ENCODE results near the gene PLEKHA7. TPM values are rescaled to one million over a fixed set of nuclear protein-coding genes. Genes with fewer than 3 reads are reported as not detected.

The PLEKHA7 gene
- total RNA-seq, 3 donors from 2014 or later = 9.8 to 54.6 (median 36.7) TPM

- no peak overlapping the region for H3K4me3 ChIP-seq
- peak overlapping the region; percentile 74 to 77 for H3K27ac ChIP-seq
- peak in 1 of 2 donors; percentile 83 for DNase-seq (ENCODE audit: low spot score in 2 of 2)
- TF ChIP-seq POLR2AphosphoS5 (IDR thresholded peaks at IDR 0.05) (peak in 1 of 3 donors; percentile 65), CTCF (IDR thresholded peaks at IDR 0.05) (no peak)
- H3K36me3 ChIP-seq = no peaks in the 10 kb centered on the region
- intact Hi-C loops (cut with DNase I; ENCODE audit: low total_unique reads) = no loop called here
- H3K4me1 ChIP-seq = peaks cover 0 to 5% of the 10 kb centered on the region in 2 donors
- no peaks in the 10 kb centered on the region for H3K9me3 ChIP-seq
- H3K27me3 ChIP-seq = no peaks in the 10 kb centered on the region
Measured at GRCh38 chr11:17008099-17008498, 6.1 kb downstream of the PLEKHA7 start.

GRCh38 chr11:17005646-17006045, 8.6 kb downstream of the PLEKHA7 start:
- H3K27me3 ChIP-seq = no peaks in the 10 kb centered on the region
- peaks cover 0 to 8% of the 10 kb centered on the region in 2 donors for H3K4me1 ChIP-seq
- H3K36me3 ChIP-seq = no peaks in the 10 kb centered on the region
- H3K9me3 ChIP-seq = no peaks in the 10 kb centered on the region
- H3K27ac ChIP-seq = peak overlapping the region; percentile 40 to 71
- DNase-seq (ENCODE audit: low spot score in 2 of 2) = no peak
- no peak overlapping the region for H3K4me3 ChIP-seq
- intact Hi-C loops (cut with DNase I; ENCODE audit: low total_unique reads) = no loop called here
- TF ChIP-seq POLR2AphosphoS5 (IDR thresholded peaks at IDR 0.05) (no peak), CTCF (IDR thresholded peaks at IDR 0.05) (no peak), POLR2A (IDR thresholded peaks at IDR 0.05) (no peak)

GRCh38 chr11:17004486-17005148, 9.6 kb downstream of the PLEKHA7 start:
- peaks cover 0 to 13% of the 10 kb centered on the region in 2 donors for H3K4me1 ChIP-seq
- H3K9me3 ChIP-seq = no peaks in the 10 kb centered on the region
- TF ChIP-seq POLR2AphosphoS5 (IDR thresholded peaks at IDR 0.05) (no peak), POLR2A (IDR thresholded peaks at IDR 0.05) (no peak), CTCF (IDR thresholded peaks at IDR 0.05) (no peak)
- H3K36me3 ChIP-seq = no peaks in the 10 kb centered on the region
- no peaks in the 10 kb centered on the region for H3K27me3 ChIP-seq
- intact Hi-C loops (cut with DNase I; ENCODE audit: low total_unique reads) = no loop called here
- H3K27ac ChIP-seq = peak overlapping the region in 1 of 2 donors; percentile 71
- no peak for DNase-seq (ENCODE audit: low spot score in 2 of 2)
- H3K4me3 ChIP-seq = no peak overlapping the region

GRCh38 chr11:17003426-17003825, 10.8 kb downstream of the PLEKHA7 start:
- Histone ChIP-seq H3K27me3 (no peaks in the 10 kb centered on the region), H3K4me1 (peaks cover 0 to 10% of the 10 kb centered on the region in 2 donors), H3K27ac (no peak overlapping the region), H3K4me3 (no peak overlapping the region), H3K9me3 (no peaks in the 10 kb centered on the region), H3K36me3 (no peaks in the 10 kb centered on the region)
- TF ChIP-seq POLR2AphosphoS5 (IDR thresholded peaks at IDR 0.05) (no peak), POLR2A (IDR thresholded peaks at IDR 0.05) (no peak), CTCF (IDR thresholded peaks at IDR 0.05) (no peak)
- intact Hi-C loops (cut with DNase I; ENCODE audit: low total_unique reads) = no loop called here
- no peak for DNase-seq (ENCODE audit: low spot score in 2 of 2)

- no peak for TF ChIP-seq CTCF (IDR thresholded peaks at IDR 0.05)
- no peak for TF ChIP-seq POLR2A (IDR thresholded peaks at IDR 0.05)
- TF ChIP-seq POLR2AphosphoS5 (IDR thresholded peaks at IDR 0.05) = no peak
- Histone ChIP-seq H3K27ac (no peak overlapping the region), H3K36me3 (no peaks in the 10 kb centered on the region), H3K4me1 (peaks cover 0 to 8% of the 10 kb centered on the region in 2 donors), H3K27me3 (no peaks in the 10 kb centered on the region), H3K9me3 (no peaks in the 10 kb centered on the region), H3K4me3 (no peak overlapping the region)
- no peak for DNase-seq (ENCODE audit: low spot score in 2 of 2)
- intact Hi-C loops (cut with DNase I; ENCODE audit: low total_unique reads) = no loop called here
Measured at GRCh38 chr11:17002543-17002942, 11.7 kb downstream of the PLEKHA7 start.

Data from breast epithelium (tissue), 4 donors.